Stromal cell of bone marrow (primary cell): ENCODE data around the gene NEAT1.

ENCODE experiments used
- DNase-seq: peaks from one replicate; pipeline ENCODE4 v3.0.0-alpha.2; 2012; ENCODE audit warnings: low read depth

Gene NEAT1

DNA sequence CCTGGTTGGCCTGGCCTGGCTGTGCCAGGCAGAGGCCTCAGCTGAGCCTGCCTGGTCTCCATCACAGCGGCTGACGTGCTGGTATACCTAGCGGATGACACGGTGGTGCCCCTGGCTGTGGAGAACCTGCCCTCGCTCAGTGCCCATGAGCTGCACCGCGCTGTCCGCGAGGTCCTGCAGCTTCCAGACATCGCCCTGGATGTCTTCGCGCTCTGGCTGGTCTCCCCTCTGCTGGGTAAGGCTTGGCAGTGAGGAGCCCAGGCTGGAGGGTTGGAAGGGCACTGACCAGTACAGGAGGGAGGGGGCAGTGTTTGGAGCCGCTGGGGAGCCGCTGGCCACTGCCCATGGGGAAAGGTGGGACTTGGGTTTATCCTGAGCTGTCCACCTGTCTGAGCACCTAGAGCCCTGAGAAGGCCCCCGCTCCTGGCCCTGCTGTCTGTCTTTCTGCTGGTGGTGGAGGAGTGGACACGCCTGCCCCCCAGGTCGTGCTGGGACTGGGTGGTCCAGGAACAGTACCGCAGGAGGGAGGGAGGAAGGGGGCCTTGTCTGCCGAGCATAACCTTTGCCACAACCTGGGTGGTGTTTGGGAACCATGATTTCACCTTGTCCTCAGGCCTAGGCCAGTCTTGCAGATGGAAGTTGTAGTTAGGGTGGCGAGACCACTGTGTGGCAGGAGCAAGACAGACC, 33.2 kb upstream of the NEAT1 start:
- DNase-seq = no peak

DNA sequence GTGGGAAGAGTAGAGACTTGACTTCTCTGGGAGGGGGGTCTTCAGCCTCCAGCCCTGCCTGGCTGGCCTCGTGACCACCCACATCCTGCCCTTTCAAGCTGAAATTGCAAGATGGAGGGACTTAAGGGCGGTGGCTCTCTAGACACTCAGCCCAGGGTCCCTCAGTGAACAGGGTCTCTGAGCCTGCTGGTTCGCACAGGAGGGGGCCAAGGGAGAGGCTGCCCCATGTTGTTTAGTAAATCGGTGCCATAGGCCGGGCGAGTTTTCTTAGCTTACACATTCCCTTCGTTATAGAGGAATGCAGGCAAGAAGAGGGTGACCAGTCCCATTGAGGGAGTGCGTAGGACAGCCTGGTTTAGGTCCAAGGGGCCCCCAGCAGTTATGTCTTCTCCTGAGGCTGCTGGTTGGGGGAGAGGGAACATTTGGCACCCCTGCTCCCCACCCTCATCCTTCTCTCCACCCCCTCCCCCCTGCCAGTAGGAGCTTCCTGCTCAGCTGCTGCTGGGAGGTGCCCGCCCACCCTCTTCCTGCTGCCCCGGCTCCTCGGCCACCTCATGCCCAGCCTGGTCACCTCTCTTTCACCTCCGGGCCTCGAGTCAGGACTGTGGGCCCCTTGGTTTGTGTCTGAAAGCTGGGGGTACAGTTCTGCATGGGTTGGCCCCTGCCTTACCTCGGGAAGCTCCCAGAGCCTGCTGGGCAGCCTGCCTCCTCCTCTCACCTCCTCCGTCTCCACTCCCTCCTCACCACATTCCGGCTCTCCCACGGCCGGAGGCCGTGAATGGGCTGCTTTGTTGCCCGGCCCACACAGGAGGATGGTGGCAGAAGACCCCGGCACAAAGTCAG, 32.3 kb upstream of the NEAT1 start:
- DNase-seq = no peak

- no peak for DNase-seq
These were observed 31.6 kb upstream of the NEAT1 start for GRCh38 chr11:65390996-65391395.

DNA sequence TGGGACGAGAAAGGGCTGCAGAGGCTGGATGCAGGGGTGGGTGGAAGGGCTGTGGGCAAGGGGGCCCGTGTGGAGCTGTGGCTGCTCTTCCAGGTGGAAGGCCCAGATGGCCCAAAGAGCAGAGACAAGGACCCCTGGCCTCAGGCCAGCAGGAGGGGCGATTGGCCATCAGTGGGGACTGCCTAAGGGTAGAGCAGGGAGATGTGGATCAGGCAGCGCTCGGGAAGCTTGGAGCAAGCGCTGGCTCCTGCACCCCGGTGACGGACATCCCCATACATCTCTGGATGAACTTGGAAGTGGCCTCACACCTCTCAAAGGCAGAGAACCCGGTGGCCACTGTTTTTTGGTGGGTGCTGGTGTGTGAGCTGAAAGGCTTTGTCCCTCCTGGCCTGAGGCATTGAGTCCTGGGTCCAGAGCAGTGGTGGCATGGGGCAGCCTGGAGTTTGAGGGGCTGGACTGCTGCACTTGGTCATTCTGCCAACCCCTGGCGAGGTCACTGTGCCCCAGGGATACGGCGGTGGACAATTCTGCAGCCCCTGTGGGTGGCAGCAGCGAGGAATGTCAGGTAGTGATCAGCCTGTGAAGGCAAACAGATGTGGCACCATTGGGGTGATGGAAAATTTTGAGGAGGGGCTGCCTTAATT, 30.3 kb upstream of the NEAT1 start:
- DNase-seq = no peak

- no peak for DNase-seq
These were observed 29.7 kb upstream of the NEAT1 start for GRCh38 chr11:65392899-65393298.

DNA sequence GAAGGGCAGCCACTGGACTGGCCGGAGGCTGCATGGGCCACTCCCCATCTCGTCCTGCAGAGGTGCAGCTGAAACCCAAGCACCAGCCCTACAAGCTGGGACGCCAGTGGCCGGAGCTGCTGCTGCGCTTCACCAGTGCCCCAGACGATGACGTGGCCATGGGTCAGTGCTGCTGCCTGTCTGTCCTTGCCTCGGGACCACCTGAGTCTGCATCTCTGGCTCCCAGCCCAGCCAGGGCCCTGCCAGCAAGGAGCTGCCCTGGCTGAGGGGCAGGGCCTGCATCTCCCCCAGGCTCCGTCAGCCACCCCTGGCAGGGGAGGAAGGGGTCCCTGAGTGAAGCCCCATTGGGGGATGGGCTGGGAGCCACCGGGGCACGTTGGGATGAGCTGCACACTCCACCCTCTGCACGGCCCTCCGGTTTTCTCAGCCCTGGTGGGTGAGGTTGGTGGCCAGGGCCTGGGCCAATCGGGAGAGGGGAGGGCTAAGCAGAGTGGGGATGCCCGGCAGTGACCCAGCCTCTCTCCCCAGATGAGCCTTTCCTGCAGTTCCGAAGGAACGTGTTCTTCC, 29.0 kb upstream of the NEAT1 start:
- no peak for DNase-seq

- no peak for DNase-seq
These were observed 28.5 kb upstream of the NEAT1 start for GRCh38 chr11:65394125-65394536.

DNA sequence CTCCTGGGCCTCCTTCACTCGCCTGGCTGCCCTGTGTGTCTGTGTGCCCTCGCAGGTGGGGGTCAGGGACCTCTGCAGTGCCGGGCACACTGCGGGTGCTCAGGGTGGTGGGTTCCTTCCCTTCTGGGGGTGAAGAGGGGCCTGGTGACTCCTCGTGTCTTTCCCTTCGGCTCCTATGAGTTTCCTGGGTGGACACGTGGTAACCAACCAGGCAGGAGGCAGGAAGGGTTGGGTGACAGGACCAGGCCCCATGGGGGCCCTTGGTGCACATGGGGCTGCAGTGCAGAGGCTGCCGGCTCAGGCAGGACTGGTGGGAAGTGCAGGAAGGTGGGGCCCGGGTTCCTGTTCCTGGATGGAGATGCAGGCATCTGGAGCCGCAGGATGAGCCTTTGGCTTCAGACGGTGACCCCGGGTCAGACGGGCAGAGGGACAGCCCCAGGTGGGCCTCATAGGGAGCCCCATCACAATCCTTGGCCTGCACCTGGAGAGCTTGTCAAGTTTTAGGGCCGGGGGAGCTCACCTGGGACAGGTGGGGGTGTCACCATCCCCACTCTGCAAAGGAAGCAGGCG, 26.6 kb upstream of the NEAT1 start:
- no peak for DNase-seq

DNA sequence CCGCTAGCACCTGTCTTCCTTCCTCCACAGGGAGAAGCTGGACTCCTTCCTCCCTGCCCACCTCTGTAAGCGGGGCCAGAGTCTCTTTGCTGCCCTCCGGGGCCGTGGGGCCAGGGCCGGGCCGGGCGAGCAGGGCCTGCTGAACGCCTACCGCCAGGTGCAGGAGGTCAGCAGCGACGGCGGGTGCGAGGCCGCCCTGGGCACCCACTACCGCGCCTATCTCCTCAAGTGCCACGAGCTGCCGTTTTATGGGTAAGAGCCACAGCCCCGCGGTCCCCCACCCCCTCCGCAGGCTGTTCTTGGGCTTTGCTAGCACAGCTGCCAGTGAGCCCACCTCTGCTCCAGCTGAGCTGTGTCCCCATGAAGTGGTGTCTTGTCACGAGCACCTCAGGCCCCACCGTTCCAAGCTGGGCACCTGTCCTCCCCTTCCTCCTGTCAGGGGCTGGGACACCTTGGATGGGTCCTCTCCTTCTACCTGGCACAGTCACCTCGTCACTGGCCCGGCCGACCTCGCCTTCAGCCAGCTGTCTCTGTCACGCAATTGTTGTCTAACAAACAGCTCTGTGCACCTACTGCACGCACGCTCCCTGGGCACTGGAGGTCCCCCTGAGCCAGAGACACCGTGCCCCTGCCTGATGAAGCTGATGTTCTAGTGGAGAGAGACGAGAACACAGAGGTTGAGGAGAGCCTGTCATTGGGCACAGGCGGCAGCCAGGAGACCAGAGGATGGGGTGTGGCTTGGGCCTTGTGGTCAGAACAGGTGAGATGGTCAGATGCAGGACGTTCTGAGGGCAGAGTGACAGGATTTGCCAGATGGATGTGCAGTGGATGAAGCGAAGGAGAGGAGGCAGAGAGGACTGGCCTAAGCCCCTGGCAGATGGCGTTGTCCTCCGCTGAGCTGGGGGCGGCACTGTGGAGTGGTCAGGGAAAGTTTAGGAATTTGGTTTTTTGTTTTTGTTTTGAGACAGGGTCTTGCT, 25.5 kb upstream of the NEAT1 start:
- DNase-seq = no peak

GRCh38 chr11:65398362-65398910, 24.2 kb upstream of the NEAT1 start:
- DNase-seq = no peak

GRCh38 chr11:65399249-65399648, 23.3 kb upstream of the NEAT1 start:
- no peak for DNase-seq

GRCh38 chr11:65399845-65400244, 22.8 kb upstream of the NEAT1 start:
- DNase-seq = no peak

GRCh38 chr11:65400307-65401072, 22.1 kb upstream of the NEAT1 start:
- no peak for DNase-seq

GRCh38 chr11:65401073-65401802, 21.4 kb upstream of the NEAT1 start:
- no peak for DNase-seq

- DNase-seq = no peak
These were observed 20.8 kb upstream of the NEAT1 start for GRCh38 chr11:65401803-65402248.

GRCh38 chr11:65402790-65403189, 19.8 kb upstream of the NEAT1 start:
- DNase-seq = no peak

DNA sequence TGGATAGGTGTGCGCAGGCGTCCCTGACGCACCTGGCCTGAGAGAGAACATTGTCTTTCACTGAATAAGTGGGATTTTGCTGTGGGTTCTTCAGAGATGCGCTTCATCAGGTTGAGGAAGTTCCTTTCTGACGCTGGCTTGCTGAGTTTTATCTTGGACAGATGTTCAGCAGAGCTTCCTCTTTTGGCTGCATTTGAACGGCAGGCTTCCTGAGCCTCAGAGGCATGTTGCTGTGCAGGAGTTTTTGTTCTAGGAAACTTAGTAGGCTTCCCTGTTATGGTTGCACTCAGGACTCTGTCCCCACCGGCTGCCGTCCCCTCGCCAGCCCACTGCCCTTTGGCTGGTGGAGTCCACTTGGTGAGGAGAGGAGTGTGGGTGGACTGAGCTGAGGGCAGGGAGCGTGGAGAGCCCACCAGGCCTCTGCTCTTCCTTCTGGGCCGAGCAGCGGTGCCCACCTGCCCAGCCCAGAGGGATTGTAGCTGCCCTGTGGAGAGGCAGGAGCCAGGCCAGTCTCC, 18.9 kb upstream of the NEAT1 start:
- no peak for DNase-seq

- DNase-seq = no peak
These were observed 18.4 kb upstream of the NEAT1 start for GRCh38 chr11:65404210-65404609.
